Left lung (tissue), 10 donors: ENCODE data around the gene ATOX1. TPM values are rescaled to one million over a fixed set of nuclear protein-coding genes. Genes with fewer than 3 reads are reported as not detected.

Experiments
- ATAC-seq: fragments of 200-7000 bp; cut with Tn5 transposase; one replicate; pipeline ENCODE4 v1.9.1; 2020; ENCODE audit warnings: moderate library complexity
- DNase-seq, 4 donors: peaks; one replicate each; pipeline ENCODE4 v3.0.0-alpha.2; 2013 to 2020
- H3K27ac ChIP-seq, 2 donors: fragments of 200-600 bp; sonication (generic) in 1 of 2; one replicate each; pipeline versions ENCODE4 v1.5.0 to v1.8.0; 2020 to 2021
- H3K27me3 ChIP-seq, 2 donors: fragments of 200-600 bp; sonication (generic) in 1 of 2; one replicate each; pipeline versions ENCODE4 v1.5.0 to v1.8.0; 2020 to 2021
- H3K36me3 ChIP-seq, 2 donors: fragments of 200-600 bp; sonication (generic) in 1 of 2; one replicate each; pipeline versions ENCODE4 v1.5.0 to v1.8.0; 2020 to 2021
- H3K4me1 ChIP-seq, 2 donors: fragments of 200-600 bp; one replicate each; pipeline ENCODE4 v1.8.0; 2021
- H3K4me3 ChIP-seq, 2 donors: fragments of 200-600 bp; sonication (generic) in 1 of 2; one replicate each; pipeline versions ENCODE4 v1.5.0 to v1.8.0; 2020 to 2021; ENCODE audit warnings: mild to moderate bottlenecking in 1 of 2
- H3K9me3 ChIP-seq, 2 donors: fragments of 200-600 bp; sonication (generic) in 1 of 2; one replicate each; pipeline versions ENCODE4 v1.5.0 to v1.8.0; 2020 to 2021
- intact Hi-C, 2 donors: fragments of 100-400 bp; cut with DNase I; formaldehyde crosslinking; loops; one replicate each; pipeline versions ENCODE4 v1.11.2 to v1.14.2; 2022
- polyA plus RNA-seq, 6 donors: library from polyadenylated mRNA; unstranded; fragments of 120-200 nt; gene quantifications; one replicate each; pipeline ENCODE4 v1.2.1, GENCODE V29; 2013; ENCODE audit not compliant: insufficient read length in 6 of 6
- total RNA-seq, 2 donors: library from RNA; stranded (reverse); fragmentation: NEBNext Ultra II Directional; extraction: Animal tissue kit (Norgen Biotek cat#: 25700); gene quantifications; one replicate each; pipeline ENCODE4 v1.2.1, GENCODE V29; 2021
- TF ChIP-seq, protein P1 (sequence below), 2 donors: fragments of 200-600 bp; sonication (generic) in 1 of 2; IDR thresholded peaks; one replicate each; pipeline versions ENCODE4 v1.5.0 to v1.8.0; 2021; ENCODE audit warnings: antibody characterized with exemption in 2 of 2
- donor health status: DM: no; HTN: yes; CAD: no.
- donor health status: DM: no; HTN: no; CAD: no.

Gene ATOX1
- total and polyA plus RNA-seq, 8 donors = 58.4 to 89.7 (median 73.2) TPM

DNA sequence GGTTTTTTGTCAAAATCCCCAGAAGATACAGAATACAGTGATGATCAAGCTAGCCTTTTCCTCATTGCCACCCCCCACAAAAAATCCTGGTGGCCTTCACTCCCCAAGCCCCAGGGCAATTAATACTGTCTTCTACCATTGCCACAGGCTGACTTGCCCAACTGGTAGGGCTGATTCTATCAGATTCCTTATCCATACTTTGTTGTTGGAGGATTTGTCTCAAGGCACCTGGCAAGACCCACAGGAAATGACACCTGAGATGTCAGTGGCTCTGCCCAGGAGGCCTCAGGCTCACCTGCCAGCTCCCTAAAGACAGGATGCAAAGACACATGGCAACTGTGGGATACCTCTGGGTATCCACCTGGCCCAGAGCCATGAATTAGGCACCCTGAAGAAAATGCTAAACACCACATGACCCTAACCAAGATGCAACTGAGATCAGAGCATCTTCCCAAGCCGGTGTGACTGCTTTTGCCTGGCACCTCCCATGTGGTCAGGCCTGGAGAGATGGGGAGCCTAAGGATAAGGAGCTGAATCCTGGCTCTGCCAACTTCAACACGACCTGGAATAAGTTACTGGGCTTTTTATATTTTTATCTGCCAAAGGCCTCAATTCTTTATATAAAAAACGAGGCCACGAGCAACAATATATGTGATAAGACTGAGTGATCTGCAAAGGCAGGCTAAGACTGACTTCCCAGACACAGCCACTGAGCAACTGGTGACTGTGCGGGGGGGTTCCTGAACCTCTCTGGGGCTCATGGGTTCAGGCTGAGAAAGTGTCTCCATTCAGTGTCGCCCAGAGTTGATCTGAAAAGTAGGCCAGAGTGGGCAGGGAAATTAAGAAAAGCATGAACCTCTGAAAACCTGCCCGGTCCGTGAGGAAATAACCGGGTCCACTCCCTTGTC, 944 bp downstream of the ATOX1 start:
- TF ChIP-seq, protein P1, sequence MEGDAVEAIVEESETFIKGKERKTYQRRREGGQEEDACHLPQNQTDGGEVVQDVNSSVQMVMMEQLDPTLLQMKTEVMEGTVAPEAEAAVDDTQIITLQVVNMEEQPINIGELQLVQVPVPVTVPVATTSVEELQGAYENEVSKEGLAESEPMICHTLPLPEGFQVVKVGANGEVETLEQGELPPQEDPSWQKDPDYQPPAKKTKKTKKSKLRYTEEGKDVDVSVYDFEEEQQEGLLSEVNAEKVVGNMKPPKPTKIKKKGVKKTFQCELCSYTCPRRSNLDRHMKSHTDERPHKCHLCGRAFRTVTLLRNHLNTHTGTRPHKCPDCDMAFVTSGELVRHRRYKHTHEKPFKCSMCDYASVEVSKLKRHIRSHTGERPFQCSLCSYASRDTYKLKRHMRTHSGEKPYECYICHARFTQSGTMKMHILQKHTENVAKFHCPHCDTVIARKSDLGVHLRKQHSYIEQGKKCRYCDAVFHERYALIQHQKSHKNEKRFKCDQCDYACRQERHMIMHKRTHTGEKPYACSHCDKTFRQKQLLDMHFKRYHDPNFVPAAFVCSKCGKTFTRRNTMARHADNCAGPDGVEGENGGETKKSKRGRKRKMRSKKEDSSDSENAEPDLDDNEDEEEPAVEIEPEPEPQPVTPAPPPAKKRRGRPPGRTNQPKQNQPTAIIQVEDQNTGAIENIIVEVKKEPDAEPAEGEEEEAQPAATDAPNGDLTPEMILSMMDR (IDR thresholded peaks at IDR 0.05) = no peak
- H3K27ac ChIP-seq = peak overlapping the region; percentile 85 to 86
- intact Hi-C loops = no loop called here
- peak overlapping the region; percentile 66 to 73 for H3K4me3 ChIP-seq
- peak; percentile 25 for ATAC-seq
- no peak for DNase-seq
- H3K27me3 ChIP-seq = no peaks in the 10 kb centered on the region
- H3K4me1 ChIP-seq = peaks cover 14 to 43% of the 10 kb centered on the region in 2 donors
- H3K36me3 ChIP-seq = no peaks in the 10 kb centered on the region
- no peaks in the 10 kb centered on the region for H3K9me3 ChIP-seq

DNA sequence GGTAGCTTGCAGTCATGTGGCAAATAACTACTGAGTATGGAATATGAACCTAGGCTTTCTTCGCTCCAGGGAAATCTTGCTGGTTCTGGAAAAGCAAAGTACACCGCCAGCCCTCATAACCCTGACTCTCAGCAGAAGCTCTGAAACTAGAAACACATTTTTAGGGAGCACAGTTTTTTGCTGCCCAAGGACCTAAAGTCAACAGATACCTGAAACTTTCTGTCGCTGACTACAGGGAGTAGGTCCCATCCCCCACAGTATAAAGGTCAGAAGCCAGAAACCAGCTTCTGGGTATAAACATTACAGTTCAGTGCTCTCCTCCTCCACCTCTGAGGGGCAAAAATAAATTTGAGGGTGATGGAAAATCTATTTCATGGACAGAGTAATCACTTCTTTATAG, 3.0 kb downstream of the ATOX1 start:
- intact Hi-C loops = no loop called here
- TF ChIP-seq, protein P1 (IDR thresholded peaks at IDR 0.05) = no peak
- Histone ChIP-seq H3K4me3 (no peak overlapping the region), H3K9me3 (no peaks in the 10 kb centered on the region), H3K36me3 (no peaks in the 10 kb centered on the region), H3K4me1 (peaks cover 14 to 64% of the 10 kb centered on the region in 2 donors), H3K27me3 (no peaks in the 10 kb centered on the region), H3K27ac (no peak overlapping the region)
- DNase-seq (no peak), ATAC-seq (no peak)

DNA sequence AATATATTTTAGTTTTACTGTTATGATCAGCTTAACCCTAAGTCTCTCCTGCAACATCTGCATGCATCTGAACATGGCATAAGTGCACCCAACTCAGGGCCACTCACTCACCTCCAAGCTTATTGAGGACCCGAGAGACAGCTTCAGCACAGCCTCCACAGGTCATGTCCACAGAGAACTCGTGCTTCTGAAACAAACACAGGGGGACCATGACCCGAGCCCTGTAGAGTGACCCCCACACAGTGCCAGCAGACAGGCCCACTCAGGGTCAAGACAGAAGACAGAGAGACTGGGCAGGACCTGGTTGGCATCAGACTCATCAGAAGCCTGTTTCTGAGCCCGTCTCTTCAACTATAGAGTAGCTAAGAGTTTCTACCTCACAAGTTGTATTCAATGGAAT, 6.8 kb downstream of the ATOX1 start:
- TF ChIP-seq, protein P1 (IDR thresholded peaks at IDR 0.05) = no peak
- no peak overlapping the region for H3K27ac ChIP-seq
- intact Hi-C loops = no loop called here
- H3K27me3 ChIP-seq = no peaks in the 10 kb centered on the region
- H3K9me3 ChIP-seq = no peaks in the 10 kb centered on the region
- H3K4me3 ChIP-seq = no peak overlapping the region
- ATAC-seq = no peak
- no peak for DNase-seq
- no peaks in the 10 kb centered on the region for H3K36me3 ChIP-seq
- peaks cover 0 to 52% of the 10 kb centered on the region in 2 donors for H3K4me1 ChIP-seq

DNA sequence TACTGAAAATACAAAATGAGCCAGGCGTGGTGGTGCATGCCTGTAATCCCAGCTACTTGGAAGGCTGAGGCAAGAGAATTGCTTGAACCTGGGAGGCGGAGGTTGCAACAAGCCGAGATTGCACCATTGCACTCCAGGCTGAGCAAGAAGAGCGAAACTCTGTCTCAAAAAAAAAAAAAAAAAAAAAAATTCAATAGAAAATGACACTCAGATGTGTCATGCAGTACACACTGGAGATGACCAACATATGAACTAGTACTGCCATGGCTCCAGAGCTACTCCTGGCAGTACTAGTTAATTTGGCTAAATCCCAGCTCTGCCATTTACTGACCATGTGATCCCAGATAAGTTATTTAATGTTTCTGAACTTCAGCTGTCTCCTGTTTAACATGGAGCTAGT, 7.3 kb downstream of the ATOX1 start:
- no peak for DNase-seq
- H3K27me3 ChIP-seq = no peaks in the 10 kb centered on the region
- TF ChIP-seq, protein P1 (IDR thresholded peaks at IDR 0.05) = no peak
- peaks cover 0 to 2% of the 10 kb centered on the region in 2 donors for H3K36me3 ChIP-seq
- no peak overlapping the region for H3K27ac ChIP-seq
- no peak overlapping the region for H3K4me3 ChIP-seq
- no peak for ATAC-seq
- no peaks in the 10 kb centered on the region for H3K9me3 ChIP-seq
- intact Hi-C loops = no loop called here
- peaks cover 0 to 52% of the 10 kb centered on the region in 2 donors for H3K4me1 ChIP-seq

DNA sequence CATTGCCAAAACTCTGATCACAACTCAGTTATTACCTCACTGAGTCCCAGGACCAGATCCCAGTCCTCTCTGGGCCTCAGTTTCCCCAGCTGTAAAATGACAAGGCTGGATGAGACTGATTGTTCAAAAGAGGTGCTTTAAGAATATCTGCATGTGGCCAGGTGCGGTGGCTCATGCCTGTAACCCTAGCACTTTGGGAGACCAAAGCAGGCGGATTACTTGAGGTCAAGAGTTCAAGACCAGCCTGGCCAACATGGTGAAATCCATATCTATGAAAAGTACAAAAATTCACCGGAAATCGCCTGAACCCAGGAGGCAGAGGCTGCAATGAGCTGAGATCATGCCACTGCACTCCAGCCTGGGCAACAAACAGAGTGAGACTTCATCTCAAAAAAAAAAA, 8.3 kb downstream of the ATOX1 start:
- Histone ChIP-seq H3K27ac (peak overlapping the region; percentile 36 to 62), H3K9me3 (no peaks in the 10 kb centered on the region), H3K27me3 (no peaks in the 10 kb centered on the region), H3K4me1 (peaks cover 0 to 52% of the 10 kb centered on the region in 2 donors), H3K4me3 (no peak overlapping the region), H3K36me3 (peaks cover 0 to 10% of the 10 kb centered on the region in 2 donors)
- ATAC-seq = no peak
- TF ChIP-seq, protein P1 (IDR thresholded peaks at IDR 0.05) = no peak
- intact Hi-C loops = no loop called here
- no peak for DNase-seq
